HG03442 (cell line): Measurements from ENCODE around the gene ADAMTS17.
"Not testable (repeated sequence)": the region's sequence is repeated elsewhere in the genome, so short reads cannot be mapped to it uniquely, and the experiment has no call there.

Source experiments
- ATAC-seq: cut with Tn5 transposase; IDR thresholded peaks from one replicate; pipeline ENCODE4 v1.9.1; 2021; ENCODE audit warnings: mild to moderate bottlenecking, moderate library complexity; ENCODE audit not compliant: unreplicated experiment

The ADAMTS17 gene

GRCh38 chr15:99926532-99926931 is 415.2 kb downstream of the ADAMTS17 start:
- ATAC-seq = not testable (repeated sequence)

GRCh38 chr15:99925661-99926461 is 415.9 kb downstream of the ADAMTS17 start:
- no peak for ATAC-seq

GRCh38 chr15:99923711-99924110 is 418.1 kb downstream of the ADAMTS17 start:
- no peak for ATAC-seq
